Brain microvascular endothelial cell (primary cell): Measurements from ENCODE around the gene TSHZ3.

Experiments
- DNase-seq: peaks from one replicate; pipeline ENCODE4 v3.0.0-alpha.2; 2020
- H3K27ac ChIP-seq: fragments of 250-450 bp; sonication (Bioruptor Pico); 2 replicates; pipeline ENCODE4 v1.5.1; 2020; ENCODE audit warnings: mild to moderate bottlenecking, moderate library complexity
- H3K27me3 ChIP-seq: fragments of 250-450 bp; sonication (Bioruptor Pico); replicated peaks from 2 replicates; pipeline ENCODE4 v1.5.1; 2020; ENCODE audit warnings: mild to moderate bottlenecking
- H3K36me3 ChIP-seq: fragments of 250-450 bp; sonication (Bioruptor Pico); replicated peaks from 2 replicates; pipeline ENCODE4 v1.5.1; 2020; ENCODE audit warnings: mild to moderate bottlenecking
- H3K4me3 ChIP-seq: 2 replicates; pipeline ENCODE4 v1.5.1; 2011; ENCODE audit warnings: low read depth, mild to moderate bottlenecking, control low read depth, low read length, moderate library complexity
- CTCF ChIP-seq: IDR thresholded peaks from 2 replicates; pipeline ENCODE4 v1.5.1; 2011; ENCODE audit warnings: low read depth, mild to moderate bottlenecking, moderate library complexity, low read length, control low read depth, inconsistent platforms; ENCODE audit errors: missing control alignments
- in situ Hi-C: cut with HindIII; loops from 2 replicates; pipeline ENCODE4 v1.10.0; 2017; ENCODE audit warnings: low sequenced_read_pairs, low pct_ligation_motif_present

Gene TSHZ3

GRCh38 chr19:31349160-31349881 is at the start of gene TSHZ3:
TSHZ3 (minus strand) TSS chr19:31349436; CDS start chr19:31349219, 217 bp downstream.
- peak within 1 kb of the TSS; percentile 67 for H3K4me3 ChIP-seq
- H3K36me3 ChIP-seq = no peaks in the 10 kb centered on the region
- peak within 1 kb of the TSS; percentile 78 for H3K27ac ChIP-seq
- in situ Hi-C loops = no loop called here
- TF ChIP-seq CTCF = no peak
- DNase-seq = peak; percentile 59
- peaks cover 10% of the 10 kb centered on the region for H3K27me3 ChIP-seq

- Histone ChIP-seq H3K36me3 (no peaks in the 10 kb centered on the region), H3K4me3 (no peak overlapping the region), H3K27ac (no peak overlapping the region), H3K27me3 (no peaks in the 10 kb centered on the region)
- in situ Hi-C loops = no loop called here
- no peak for TF ChIP-seq CTCF
- DNase-seq = no peak
These were observed 48.1 kb upstream of the TSHZ3 start for GRCh38 chr19:31397308-31397707.

- Histone ChIP-seq H3K36me3 (no peaks in the 10 kb centered on the region), H3K27me3 (no peaks in the 10 kb centered on the region), H3K27ac (no peak overlapping the region), H3K4me3 (no peak overlapping the region)
- in situ Hi-C loops = no loop called here
- no peak for DNase-seq
- no peak for TF ChIP-seq CTCF
These were observed 43.2 kb upstream of the TSHZ3 start for GRCh38 chr19:31392464-31392863.

- Histone ChIP-seq H3K27me3 (no peaks in the 10 kb centered on the region), H3K4me3 (no peak overlapping the region), H3K36me3 (no peaks in the 10 kb centered on the region), H3K27ac (no peak overlapping the region)
- in situ Hi-C loops = no loop called here
- no peak for TF ChIP-seq CTCF
- no peak for DNase-seq
These were observed 42.3 kb upstream of the TSHZ3 start for GRCh38 chr19:31391518-31391917.

- in situ Hi-C loops = no loop called here
- DNase-seq = no peak
- H3K27ac ChIP-seq = no peak overlapping the region
- H3K4me3 ChIP-seq = no peak overlapping the region
- no peaks in the 10 kb centered on the region for H3K36me3 ChIP-seq
- no peaks in the 10 kb centered on the region for H3K27me3 ChIP-seq
- no peak for TF ChIP-seq CTCF
These were observed 41.5 kb upstream of the TSHZ3 start for GRCh38 chr19:31390711-31391110.

GRCh38 chr19:31389874-31390273 is 40.6 kb upstream of the TSHZ3 start:
- H3K27me3 ChIP-seq = no peaks in the 10 kb centered on the region
- no peaks in the 10 kb centered on the region for H3K36me3 ChIP-seq
- no peak for DNase-seq
- H3K27ac ChIP-seq = no peak overlapping the region
- no peak overlapping the region for H3K4me3 ChIP-seq
- TF ChIP-seq CTCF = no peak
- in situ Hi-C loops = no loop called here
